ENCODE measurements around the gene TSHR. TPM values are rescaled to one million over a fixed set of nuclear protein-coding genes. Genes with fewer than 3 reads are reported as not detected.

The TSHR gene
- total RNA-seq, 2 experiments from 2014 or later: not detected

GRCh38 chr14:80930836-80931389, 24.5 kb upstream of the TSHR start:
- TF ChIP-seq CTCF (IDR thresholded peaks at IDR 0.05): no peak
- Mint-ChIP-seq H3K4me3 (peak overlapping the region; percentile 47), H3K27ac (peak overlapping the region; percentile 94), H3K9me3 (no peaks in the 10 kb centered on the region), H3K36me3 (ENCODE audit: low read depth) (peaks cover 23% of the 10 kb centered on the region), H3K27me3 (no peaks in the 10 kb centered on the region), H3K4me1 (ENCODE audit: low read depth) (peaks cover 62% of the 10 kb centered on the region)
- ATAC-seq (ENCODE audit: poor library complexity): peak; percentile 88
- Histone ChIP-seq H3K4me3 (ENCODE audit: low read length) (peak overlapping the region; percentile 9), H3K27ac (ENCODE audit: low read depth in 1 of 2, low read length in 2 of 2) (peak overlapping the region in 1 of 2 donors; percentile 47), H3K9me3 (ENCODE audit: control insufficient read depth in 1 of 2, insufficient read depth in 1 of 2, low read length in 2 of 2) (no peaks in the 10 kb centered on the region), H3K27me3 (ENCODE audit: control insufficient read depth in 1 of 2, insufficient read depth in 2 of 2, low read length in 2 of 2) (no peaks in the 10 kb centered on the region), H3K36me3 (ENCODE audit: insufficient read depth, low read length) (no peaks in the 10 kb centered on the region), H3K4me1 (ENCODE audit: insufficient read depth, low read length) (peaks cover 21% of the 10 kb centered on the region)
- POLR2A ChIA-PET: interaction anchor here (0.7 to 1.9 kb wide), 4 partner anchors 11 to 239 kb away, joined by 3 to 15 read pairs (median 4); partner anchors contain the start of gene CEP128
- CTCF ChIA-PET: interaction anchor here (0.5 to 1.8 kb wide), 4 partner anchors 9 to 56 kb away, joined by 3 to 7 read pairs (median 3); no protein-coding TSS in a partner anchor
- intact Hi-C loops (cut with DNase I, micrococcal nuclease): loop anchor here in 1 of 2 experiments (1.0 to 5.0 kb wide), 2 partner anchors 11 to 286 kb away; no protein-coding TSS in a partner anchor
- peak in 13 of 14 experiments; percentile 13 to 89 (median 38) for DNase-seq

GRCh38 chr14:80933282-80933681, 22.1 kb upstream of the TSHR start:
- H3K9me3 Mint-ChIP-seq: no peaks in the 10 kb centered on the region
- POLR2A ChIA-PET: interaction anchor here (0.6 kb wide), 1 partner anchor 34 kb away, joined by 3 read pairs; no protein-coding TSS in a partner anchor
- TF ChIP-seq CTCF (IDR thresholded peaks at IDR 0.05): no peak
- intact Hi-C loops (cut with DNase I, micrococcal nuclease): loop anchor here in 1 of 2 experiments (5.0 kb wide), 1 partner anchor 284 kb away; no protein-coding TSS in a partner anchor
- H3K27ac Mint-ChIP-seq: peak overlapping the region; percentile 57
- H3K4me3 Mint-ChIP-seq: no peak overlapping the region
- H3K4me1 Mint-ChIP-seq (ENCODE audit: low read depth): peaks cover 55% of the 10 kb centered on the region
- Histone ChIP-seq H3K27ac (ENCODE audit: low read depth in 1 of 2, low read length in 2 of 2) (no peak overlapping the region), H3K27me3 (ENCODE audit: control insufficient read depth in 1 of 2, insufficient read depth in 2 of 2, low read length in 2 of 2) (no peaks in the 10 kb centered on the region), H3K9me3 (ENCODE audit: control insufficient read depth in 1 of 2, insufficient read depth in 1 of 2, low read length in 2 of 2) (no peaks in the 10 kb centered on the region), H3K4me3 (ENCODE audit: low read length) (no peak overlapping the region), H3K36me3 (ENCODE audit: insufficient read depth, low read length) (no peaks in the 10 kb centered on the region), H3K4me1 (ENCODE audit: insufficient read depth, low read length) (peaks cover 21% of the 10 kb centered on the region)
- DNase-seq (no peak), ATAC-seq (ENCODE audit: poor library complexity) (no peak)
- CTCF ChIA-PET: no interaction called here
- H3K36me3 Mint-ChIP-seq (ENCODE audit: low read depth): peaks cover 23% of the 10 kb centered on the region
- no peaks in the 10 kb centered on the region for H3K27me3 Mint-ChIP-seq

- Mint-ChIP-seq H3K27me3 (no peaks in the 10 kb centered on the region), H3K9me3 (no peaks in the 10 kb centered on the region), H3K4me1 (ENCODE audit: low read depth) (peaks cover 51% of the 10 kb centered on the region), H3K36me3 (ENCODE audit: low read depth) (peaks cover 19% of the 10 kb centered on the region), H3K27ac (peak overlapping the region; percentile 57), H3K4me3 (no peak overlapping the region)
- ChIA-PET POLR2A (interaction anchor here (0.6 kb wide), 1 partner anchor 33 kb away, joined by 3 read pairs; no protein-coding TSS in a partner anchor), CTCF (no interaction called here)
- intact Hi-C loops (cut with DNase I, micrococcal nuclease): loop anchor here in 1 of 2 experiments (5.0 kb wide), 1 partner anchor 284 kb away; no protein-coding TSS in a partner anchor
- no peak overlapping the region for H3K4me3 ChIP-seq (ENCODE audit: low read length)
- no peaks in the 10 kb centered on the region for H3K27me3 ChIP-seq (ENCODE audit: control insufficient read depth in 1 of 2, insufficient read depth in 2 of 2, low read length in 2 of 2)
- H3K4me1 ChIP-seq (ENCODE audit: insufficient read depth, low read length): peaks cover 21% of the 10 kb centered on the region
- no peak overlapping the region for H3K27ac ChIP-seq (ENCODE audit: low read depth in 1 of 2, low read length in 2 of 2)
- DNase-seq (no peak), ATAC-seq (ENCODE audit: poor library complexity) (no peak)
- H3K9me3 ChIP-seq (ENCODE audit: control insufficient read depth in 1 of 2, insufficient read depth in 1 of 2, low read length in 2 of 2): no peaks in the 10 kb centered on the region
- TF ChIP-seq CTCF (IDR thresholded peaks at IDR 0.05): no peak
- no peaks in the 10 kb centered on the region for H3K36me3 ChIP-seq (ENCODE audit: insufficient read depth, low read length)
Observed at GRCh38 chr14:80933686-80934085, 21.7 kb upstream of the TSHR start.

Data from CD4-positive, alpha-beta T cell (primary cell).